Gastroesophageal sphincter (tissue), 4 donors: Measurements from ENCODE around the gene TMEM161B. TPM values are rescaled to one million over a fixed set of nuclear protein-coding genes. Genes with fewer than 3 reads are reported as not detected.
A peak's percentile ranks its signal among the peaks of the same experiment; 100 is the strongest.
"Not testable (repeated sequence)": the region's sequence is repeated elsewhere in the genome, so short reads cannot be mapped to it uniquely, and the experiment has no call there.

ENCODE experiments used
- ATAC-seq: fragments of 150-250 bp; one replicate; pipeline ENCODE4 v1.9.1; 2016; ENCODE audit warnings: mild to moderate bottlenecking, moderate library complexity
- H3K27ac ChIP-seq, 4 donors: fragments of 200-600 bp; sonication (generic) in 3 of 4; 1 replicate in 3 of 4; 2 replicates in 1 of 4; pipeline ENCODE4 v1.5.1; 2016 to 2019
- H3K27me3 ChIP-seq: fragments of 200-600 bp; sonication (generic); one replicate; pipeline ENCODE4 v1.5.1; 2019
- H3K36me3 ChIP-seq, 2 donors: fragments of 200-600 bp; sonication (generic); one replicate each; pipeline ENCODE4 v1.5.1; 2019; ENCODE audit warnings: control low read depth in 1 of 2
- H3K4me1 ChIP-seq, 3 donors: fragments of 200-600 bp; sonication (generic); 1 replicate in 2 of 3; 2 replicates in 1 of 3; pipeline ENCODE4 v1.5.1; 2016 to 2019; ENCODE audit warnings: control low read depth in 2 of 3
- H3K4me3 ChIP-seq, 2 donors: fragments of 200-600 bp; sonication (generic); one replicate each; pipeline ENCODE4 v1.5.1; 2019; ENCODE audit warnings: mild to moderate bottlenecking in 1 of 2, moderate library complexity in 1 of 2
- H3K9me3 ChIP-seq, 3 donors: fragments of 200-600 bp; sonication (generic); one replicate each; pipeline ENCODE4 v1.5.1; 2017 to 2019; ENCODE audit warnings: control low read depth in 2 of 3
- EP300 ChIP-seq: sonication (generic); formaldehyde crosslinking; IDR thresholded peaks from one replicate; pipeline ENCODE4 v1.6.1; 2017; ENCODE audit warnings: antibody characterized with exemption, mild to moderate bottlenecking
- POLR2A ChIP-seq, 2 donors: fragments of 450-650 bp; IDR thresholded peaks; one replicate each; pipeline ENCODE4 v1.6.1; 2017; ENCODE audit warnings: antibody characterized with exemption in 2 of 2, mild to moderate bottlenecking in 2 of 2, moderate library complexity in 1 of 2
- POLR2AphosphoS5 ChIP-seq: sonication (generic); formaldehyde crosslinking; IDR thresholded peaks from one replicate; pipeline ENCODE4 v1.6.1; 2017; ENCODE audit warnings: antibody characterized with exemption
- WGBS, 2 donors: methylation state at CpG; one replicate each; pipeline ENCODE4 v1.1.5; 2018; ENCODE audit warnings: low coverage in 1 of 2; 5-methylcytosine and 5-hydroxymethylcytosine counted together
- total RNA-seq, 4 donors: library from RNA; depleted of rRNA; stranded (reverse); fragments of >200 nt; gene quantifications; one replicate each; pipeline ENCODE4 v1.1.0, GENCODE V29; 2016
- TF ChIP-seq, protein P1 (sequence below), 4 experiments: fragments of 200-600 bp in 2 of 4; fragments of 450-650 bp in 2 of 4; sonication (generic) in 1 of 4; IDR thresholded peaks; one replicate each; pipeline ENCODE4 v1.5.1; 2017 to 2019; ENCODE audit warnings: antibody characterized with exemption in 4 of 4, mild to moderate bottlenecking in 2 of 4, moderate library complexity in 2 of 4

TMEM161B gene
- total RNA-seq, 4 donors from 2014 or later = 7.3 to 24.7 (median 14.9) TPM

DNA sequence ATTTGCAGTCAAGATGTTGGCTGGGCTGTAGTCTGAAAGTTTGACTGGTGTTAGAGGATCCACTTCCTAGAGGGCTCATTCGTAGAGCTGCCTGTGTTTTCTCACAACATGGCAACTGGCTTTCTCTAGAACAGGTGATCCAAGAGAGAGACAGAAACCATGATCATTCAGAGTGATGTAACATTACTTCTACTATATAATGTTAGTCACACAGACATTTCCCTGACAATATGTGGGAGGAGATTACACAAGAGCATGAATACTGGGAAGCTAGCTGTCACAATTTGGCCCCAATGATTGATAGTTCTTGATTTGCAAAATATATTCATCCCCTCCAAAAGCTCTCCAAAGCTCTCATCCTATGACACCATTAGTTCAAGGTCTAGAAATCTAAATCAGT, 10.9 kb upstream of the TMEM161B start:
- no peaks in the 10 kb centered on the region for H3K27me3 ChIP-seq
- ATAC-seq = no peak
- H3K9me3 ChIP-seq = no peaks in the 10 kb centered on the region
- H3K4me1 ChIP-seq = no peaks in the 10 kb centered on the region
- peaks cover 0 to 32% of the 10 kb centered on the region in 2 donors for H3K36me3 ChIP-seq
- TF ChIP-seq POLR2AphosphoS5 (no peak), POLR2A (IDR thresholded peaks at IDR 0.05) (no peak), EP300 (no peak)
- TF ChIP-seq, protein P1, sequence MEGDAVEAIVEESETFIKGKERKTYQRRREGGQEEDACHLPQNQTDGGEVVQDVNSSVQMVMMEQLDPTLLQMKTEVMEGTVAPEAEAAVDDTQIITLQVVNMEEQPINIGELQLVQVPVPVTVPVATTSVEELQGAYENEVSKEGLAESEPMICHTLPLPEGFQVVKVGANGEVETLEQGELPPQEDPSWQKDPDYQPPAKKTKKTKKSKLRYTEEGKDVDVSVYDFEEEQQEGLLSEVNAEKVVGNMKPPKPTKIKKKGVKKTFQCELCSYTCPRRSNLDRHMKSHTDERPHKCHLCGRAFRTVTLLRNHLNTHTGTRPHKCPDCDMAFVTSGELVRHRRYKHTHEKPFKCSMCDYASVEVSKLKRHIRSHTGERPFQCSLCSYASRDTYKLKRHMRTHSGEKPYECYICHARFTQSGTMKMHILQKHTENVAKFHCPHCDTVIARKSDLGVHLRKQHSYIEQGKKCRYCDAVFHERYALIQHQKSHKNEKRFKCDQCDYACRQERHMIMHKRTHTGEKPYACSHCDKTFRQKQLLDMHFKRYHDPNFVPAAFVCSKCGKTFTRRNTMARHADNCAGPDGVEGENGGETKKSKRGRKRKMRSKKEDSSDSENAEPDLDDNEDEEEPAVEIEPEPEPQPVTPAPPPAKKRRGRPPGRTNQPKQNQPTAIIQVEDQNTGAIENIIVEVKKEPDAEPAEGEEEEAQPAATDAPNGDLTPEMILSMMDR (IDR thresholded peaks at IDR 0.05) = no peak
- 83 to 100% methylated on average over 1 of the region's 1 CpG for WGBS, 2 donors
- no peak overlapping the region for H3K27ac ChIP-seq
- no peak overlapping the region for H3K4me3 ChIP-seq

DNA sequence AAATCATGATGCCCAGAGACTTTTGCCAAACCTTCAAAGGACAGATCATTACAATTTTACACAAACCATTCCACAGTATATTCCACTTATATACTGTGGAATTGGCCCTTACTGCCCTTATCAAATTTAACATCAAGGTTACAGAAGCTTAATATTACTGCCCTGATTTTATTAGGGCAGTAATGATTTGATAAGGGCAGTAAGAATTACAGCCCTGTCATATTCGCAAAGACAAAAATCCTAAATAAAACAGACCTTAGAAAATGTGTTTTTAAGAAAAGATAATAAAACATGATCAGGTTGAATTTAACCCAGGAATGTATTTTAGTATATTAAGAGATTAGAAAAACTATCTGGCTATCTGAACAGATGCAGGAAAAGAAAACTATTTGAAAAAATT, 7.7 kb upstream of the TMEM161B start:
- Histone ChIP-seq H3K27ac (no peak overlapping the region), H3K36me3 (peaks cover 0 to 39% of the 10 kb centered on the region in 2 donors), H3K4me3 (no peak overlapping the region), H3K4me1 (peaks cover 0 to 2% (median 0%) of the 10 kb centered on the region in 3 donors), H3K9me3 (no peaks in the 10 kb centered on the region), H3K27me3 (no peaks in the 10 kb centered on the region)
- 100% methylated on average over 1 of the region's 1 CpG for WGBS, 2 donors
- TF ChIP-seq EP300 = no peak
- TF ChIP-seq, protein P1 (IDR thresholded peaks at IDR 0.05) = no peak
- TF ChIP-seq POLR2AphosphoS5 = no peak
- TF ChIP-seq POLR2A (IDR thresholded peaks at IDR 0.05) = no peak
- ATAC-seq = no peak

DNA sequence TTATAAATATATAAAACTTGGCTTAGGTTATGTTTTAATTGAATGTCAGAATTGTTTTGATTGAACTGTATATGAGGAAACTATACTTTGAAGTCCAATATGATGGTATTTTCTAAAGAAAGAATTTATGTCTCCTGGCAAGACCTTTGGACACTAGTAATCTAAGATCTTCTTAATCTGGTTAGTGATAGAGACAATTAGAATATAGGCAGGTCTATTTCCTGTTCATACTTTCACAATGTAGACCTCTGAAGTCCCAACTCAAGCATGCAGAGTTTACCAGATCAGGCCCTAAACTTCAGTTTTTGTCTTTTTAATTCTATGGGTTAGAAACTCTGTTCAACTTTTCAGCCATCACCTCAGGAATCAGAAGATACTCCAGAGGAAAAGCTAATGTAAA, 6.9 kb upstream of the TMEM161B start:
- peaks cover 0 to 39% of the 10 kb centered on the region in 2 donors for H3K36me3 ChIP-seq
- no peaks in the 10 kb centered on the region for H3K27me3 ChIP-seq
- H3K4me1 ChIP-seq = peaks cover 0 to 10% (median 0%) of the 10 kb centered on the region in 3 donors
- no peak overlapping the region for H3K27ac ChIP-seq
- no peak for TF ChIP-seq POLR2A (IDR thresholded peaks at IDR 0.05)
- H3K4me3 ChIP-seq = no peak overlapping the region
- no peaks in the 10 kb centered on the region for H3K9me3 ChIP-seq
- ATAC-seq = no peak

DNA sequence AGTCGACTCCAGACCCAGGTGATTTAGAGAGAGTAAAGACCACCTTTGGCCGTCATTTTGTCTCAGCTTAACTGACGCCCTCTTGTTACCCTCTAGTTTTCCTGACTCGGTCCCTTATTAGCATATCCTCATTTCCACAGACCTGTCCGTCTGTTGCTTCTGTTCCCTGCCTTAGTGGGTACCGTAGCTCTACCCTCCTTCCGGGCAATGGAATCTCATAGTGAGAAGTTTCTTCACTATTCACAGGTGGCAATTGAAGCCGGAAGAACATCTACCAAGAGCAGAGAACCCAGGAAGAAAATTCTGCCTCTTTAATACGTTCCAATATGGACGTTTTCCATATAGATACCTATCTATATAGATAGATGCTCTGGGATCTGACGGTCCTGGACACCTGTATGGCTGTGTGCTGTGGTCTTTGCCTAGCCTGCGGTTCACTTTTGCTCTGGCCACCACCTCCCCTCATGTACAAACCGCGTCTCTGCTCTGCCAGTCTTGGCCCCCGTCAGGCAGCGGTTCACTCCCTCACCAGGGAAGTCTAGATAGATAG, 652 bp upstream of the TMEM161B start:
- peaks cover 12 to 36% (median 12%) of the 10 kb centered on the region in 3 donors for H3K4me1 ChIP-seq
- 6 to 13% methylated on average over 16 of the region's 16 CpGs for WGBS, 2 donors
- TF ChIP-seq POLR2A (IDR thresholded peaks at IDR 0.05) = no peak
- TF ChIP-seq, protein P1 (IDR thresholded peaks at IDR 0.05) = no peak
- no peak for TF ChIP-seq POLR2AphosphoS5
- TF ChIP-seq EP300 = no peak
- peaks cover 0 to 16% of the 10 kb centered on the region in 2 donors for H3K36me3 ChIP-seq
- H3K4me3 ChIP-seq = peak overlapping the region; percentile 73 to 100
- H3K9me3 ChIP-seq = no peaks in the 10 kb centered on the region
- peak; percentile 35 for ATAC-seq
- H3K27me3 ChIP-seq = no peaks in the 10 kb centered on the region
- peak overlapping the region; percentile 54 to 80 (median 78) for H3K27ac ChIP-seq

DNA sequence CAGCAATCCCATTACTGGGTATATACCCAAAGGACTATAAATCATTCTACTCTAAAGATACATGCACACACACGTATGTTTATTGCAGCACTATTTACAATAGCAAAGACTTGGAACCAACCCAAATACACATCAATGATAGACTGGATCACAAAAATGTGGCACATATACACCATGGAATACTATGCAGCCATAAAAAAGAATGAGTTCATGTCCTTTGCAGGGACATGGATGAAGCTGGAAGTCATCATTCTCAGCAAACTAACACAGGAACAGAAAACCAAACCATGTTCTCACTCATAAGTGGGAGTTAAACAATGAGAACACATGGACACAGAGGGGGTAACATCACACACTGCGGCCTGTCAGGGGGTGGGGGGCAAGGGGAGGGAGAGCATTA, 4.1 kb downstream of the TMEM161B start:
- WGBS, 2 donors = 76 to 100% methylated on average over 2 of the region's 2 CpGs

DNA sequence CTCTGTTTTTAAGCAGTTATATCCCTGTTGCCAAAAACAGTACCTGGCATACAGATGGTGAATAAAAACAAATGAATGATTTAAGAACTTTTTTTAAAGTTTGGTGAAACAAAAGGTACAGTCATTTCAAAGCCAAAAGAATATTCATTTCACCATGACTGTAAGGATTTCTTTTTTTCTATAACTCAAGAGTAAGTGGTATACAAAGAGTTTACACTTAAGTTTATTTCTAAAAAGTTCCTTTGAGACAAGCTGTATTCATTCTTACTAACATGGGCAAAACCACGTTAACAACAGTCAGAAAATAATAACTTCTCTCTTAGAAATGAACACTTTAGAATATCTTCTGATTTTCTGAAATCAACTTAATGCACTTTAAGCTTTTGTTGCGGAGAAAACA, 5.3 kb downstream of the TMEM161B start:
- no peak for ATAC-seq
- TF ChIP-seq POLR2AphosphoS5 (no peak), EP300 (no peak), POLR2A (IDR thresholded peaks at IDR 0.05) (no peak)
- TF ChIP-seq, protein P1 (IDR thresholded peaks at IDR 0.05) = no peak
- Histone ChIP-seq H3K27me3 (no peaks in the 10 kb centered on the region), H3K36me3 (no peaks in the 10 kb centered on the region), H3K9me3 (no peaks in the 10 kb centered on the region), H3K27ac (no peak overlapping the region), H3K4me3 (no peak overlapping the region), H3K4me1 (peaks cover 4 to 13% (median 7%) of the 10 kb centered on the region in 3 donors)
- 82 to 92% methylated on average over 2 of the region's 2 CpGs for WGBS, 2 donors

More for the DNA sequence above, 4.1 kb downstream of the TMEM161B start:
- not testable (repeated sequence) for H3K27me3 ChIP-seq, ATAC-seq, H3K4me3 ChIP-seq, H3K9me3 ChIP-seq, H3K27ac ChIP-seq, H3K36me3 ChIP-seq
- peaks cover 6 to 16% (median 8%) of the 10 kb centered on the region in 3 donors for H3K4me1 ChIP-seq
